HG03342 (cell line): ENCODE measurements around the gene C1RL.

ENCODE experiments used
- ATAC-seq: cut with Tn5 transposase; IDR thresholded peaks from one replicate; pipeline ENCODE4 v1.9.1; 2021; ENCODE audit warnings: mild to moderate bottlenecking, moderate library complexity; ENCODE audit not compliant: unreplicated experiment

C1RL gene

DNA sequence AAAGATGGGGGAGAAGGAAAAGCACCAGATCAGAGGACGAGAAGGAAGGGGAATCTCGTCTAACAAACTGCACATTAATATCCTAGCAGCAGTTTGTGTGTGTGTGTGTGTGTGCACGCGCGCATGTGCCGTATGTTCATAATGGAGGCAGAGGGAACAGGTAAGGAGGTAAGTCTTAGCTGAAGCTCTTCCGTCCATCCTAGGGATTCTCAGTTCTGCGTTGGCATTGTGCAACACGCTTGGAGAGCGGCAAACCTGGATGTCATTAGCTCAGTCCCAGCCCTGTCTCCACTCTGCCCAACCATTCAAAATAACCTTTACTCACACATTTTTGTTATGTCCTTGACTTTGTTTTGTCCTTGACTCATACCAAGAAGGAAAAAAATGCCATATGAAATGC is 15.1 kb downstream of the C1RL start:
- ATAC-seq: no peak

DNA sequence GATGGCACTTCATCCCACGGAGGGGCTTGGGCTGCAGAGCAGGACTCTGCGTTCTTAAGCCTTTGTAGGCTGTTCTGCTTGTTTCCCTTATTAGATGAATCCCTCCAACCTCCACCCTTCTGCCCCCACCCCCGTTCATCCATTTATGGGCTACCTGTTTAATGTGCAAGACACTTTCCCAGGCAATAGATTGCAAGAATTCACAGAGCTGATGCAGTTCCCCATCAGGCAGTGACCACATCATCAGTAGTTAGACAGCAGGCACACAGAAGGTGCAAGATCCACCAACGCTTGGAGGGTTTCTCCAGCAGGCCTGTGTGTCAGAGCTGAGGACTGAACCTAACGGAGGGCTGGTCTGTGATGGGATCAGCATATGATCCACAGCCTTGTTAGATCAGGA is 15.5 kb downstream of the C1RL start:
- no peak for ATAC-seq

DNA sequence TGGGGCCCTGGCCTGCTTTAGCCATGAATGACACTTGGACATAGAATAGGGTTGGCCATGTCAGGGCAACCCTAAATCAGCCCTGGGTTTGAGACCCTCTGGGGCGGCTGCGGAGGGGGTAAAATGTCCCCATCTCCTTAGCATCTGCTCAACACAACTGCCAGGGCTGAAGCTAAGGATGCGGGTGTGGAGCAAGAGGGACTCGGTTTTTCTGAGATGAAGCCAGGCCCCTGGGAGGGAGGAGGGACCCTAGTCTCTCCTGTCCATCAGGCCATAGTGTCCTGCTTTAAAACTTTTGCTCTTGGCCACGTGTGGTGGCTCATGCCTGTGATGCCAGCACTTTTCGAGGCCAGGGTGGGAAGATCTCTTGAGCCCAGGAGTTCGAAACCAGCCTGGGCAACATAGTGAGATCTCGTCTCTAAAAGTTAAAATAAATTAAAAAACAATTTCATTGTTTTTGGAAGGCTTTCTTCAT is 16.0 kb downstream of the C1RL start:
- no peak for ATAC-seq

DNA sequence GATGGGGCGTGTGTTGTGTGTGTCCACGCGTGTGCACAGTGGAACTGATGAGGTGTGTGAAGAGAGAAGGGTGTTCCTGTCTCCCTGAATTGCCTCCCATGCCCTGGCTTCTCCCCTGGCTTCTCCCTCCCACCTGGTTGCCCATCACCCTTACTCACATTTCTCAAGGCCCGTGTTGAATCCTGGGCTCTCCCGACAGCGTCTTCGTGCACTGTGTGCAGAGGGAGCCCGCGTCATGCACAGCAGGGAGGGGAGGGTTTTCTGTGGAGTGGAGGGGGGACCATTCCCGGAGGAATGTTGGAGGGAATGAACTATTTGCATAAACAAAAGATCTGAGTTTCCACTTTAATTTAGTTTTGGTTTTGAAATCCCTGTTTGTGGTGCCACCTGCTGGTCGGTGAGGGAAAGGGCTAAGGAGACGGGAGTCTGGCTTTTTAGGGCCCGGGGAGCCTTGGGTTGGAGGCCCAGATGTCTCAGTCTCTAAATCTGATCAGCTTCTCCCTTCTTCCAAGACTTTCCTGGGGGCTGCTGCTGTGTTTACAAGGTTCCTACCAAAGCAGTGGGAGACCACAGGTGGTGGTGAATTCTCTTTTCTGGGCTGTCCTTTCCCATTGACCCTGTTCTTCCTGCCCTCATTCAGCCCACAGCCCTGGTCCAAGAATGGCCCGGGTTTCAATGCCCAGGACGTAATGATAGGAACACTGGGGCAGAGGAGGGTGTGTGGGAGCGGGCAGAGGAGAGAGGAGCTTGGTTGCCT is 16.6 kb downstream of the C1RL start, which contains the start of gene C1R:
TSS of gene C1R (minus strand) at position 217 of the 757 bp plus-strand sequence. CDS start at position 160, 57 bp downstream.
- peak; percentile 49 for ATAC-seq

DNA sequence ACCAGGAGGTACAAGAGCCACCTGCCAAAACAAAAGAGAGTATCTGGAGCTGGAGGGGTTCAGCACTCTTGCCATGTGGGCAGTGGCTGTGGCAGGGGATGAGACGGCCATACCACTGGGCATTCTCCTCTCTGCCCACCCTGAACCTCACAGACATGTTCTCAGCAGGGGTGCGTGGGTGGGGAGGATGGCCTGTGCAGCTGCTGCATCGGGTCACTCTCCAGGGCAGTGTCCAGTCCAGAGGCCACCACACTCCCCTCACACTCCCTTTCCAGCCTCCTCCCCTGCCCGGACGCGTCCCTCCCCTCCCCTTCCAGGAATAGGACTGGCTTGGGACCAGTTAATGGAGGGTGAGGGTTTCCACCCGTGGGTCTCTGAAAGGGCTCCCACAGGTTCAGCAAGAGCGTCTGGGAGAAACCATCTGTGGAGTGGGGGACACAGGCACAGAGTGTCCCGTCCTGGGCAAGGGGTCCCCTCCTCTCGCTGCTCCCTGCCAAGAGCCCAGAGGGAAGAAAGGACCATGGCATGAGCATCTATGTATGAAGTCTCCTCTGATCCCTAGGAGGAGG is 17.3 kb downstream of the C1RL start:
- no peak for ATAC-seq

DNA sequence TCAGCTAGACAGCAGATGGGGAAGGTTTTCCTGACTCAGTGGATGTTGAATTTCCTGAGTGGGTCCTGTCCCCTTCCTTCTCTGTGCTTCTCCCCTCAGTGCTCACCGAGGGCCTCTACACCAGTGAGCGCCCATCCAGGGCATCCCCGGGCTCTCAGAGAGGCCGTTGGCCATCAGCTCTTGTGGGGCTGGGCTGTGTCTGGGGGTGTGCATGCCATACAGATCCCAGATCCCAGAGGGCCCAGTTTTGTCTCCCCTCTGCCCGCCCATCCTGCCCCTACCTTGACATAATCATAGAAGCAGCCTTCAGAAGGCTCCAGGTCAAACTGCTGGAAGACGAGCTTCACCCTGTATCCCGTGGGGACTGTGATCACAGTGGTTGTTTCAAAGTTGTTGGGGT is 17.8 kb downstream of the C1RL start:
- ATAC-seq: no peak

DNA sequence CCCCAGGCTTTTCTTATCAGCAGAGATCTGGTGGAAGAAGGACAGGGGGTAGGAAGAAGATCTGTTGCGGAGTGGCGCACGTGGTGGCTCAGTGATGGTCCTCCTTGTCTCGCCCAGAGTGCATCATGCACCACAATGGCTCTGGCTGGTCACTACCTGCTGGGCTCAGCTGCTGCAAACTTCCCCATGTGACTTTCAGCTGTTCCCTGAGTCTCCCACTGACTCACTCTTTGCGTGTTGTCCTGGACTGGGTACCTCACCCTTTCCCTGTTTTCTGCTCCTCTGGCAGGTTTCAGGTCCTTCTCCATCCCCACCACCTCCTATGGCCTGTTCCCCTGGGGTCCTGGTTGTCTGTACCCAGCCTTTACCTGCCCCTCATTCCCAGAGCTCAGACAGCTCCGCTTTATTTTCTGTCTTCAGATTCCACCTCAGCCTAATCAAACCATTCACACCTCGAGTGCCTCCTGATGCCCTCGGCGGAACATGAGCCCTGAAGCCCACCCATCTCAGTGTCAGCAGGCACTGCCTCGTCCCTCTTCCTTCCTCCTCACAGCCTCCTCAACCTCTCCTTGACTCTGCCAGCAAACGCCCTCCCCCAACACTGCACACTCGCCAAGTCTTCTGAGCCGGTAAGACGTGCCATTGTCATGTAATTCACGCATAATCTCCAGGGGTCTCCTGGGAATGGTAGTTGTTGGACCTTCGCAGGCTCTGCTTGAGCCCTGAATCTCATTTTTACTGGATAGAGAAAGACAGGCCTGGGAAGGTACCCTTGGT is 18.6 kb downstream of the C1RL start:
- ATAC-seq: no peak

DNA sequence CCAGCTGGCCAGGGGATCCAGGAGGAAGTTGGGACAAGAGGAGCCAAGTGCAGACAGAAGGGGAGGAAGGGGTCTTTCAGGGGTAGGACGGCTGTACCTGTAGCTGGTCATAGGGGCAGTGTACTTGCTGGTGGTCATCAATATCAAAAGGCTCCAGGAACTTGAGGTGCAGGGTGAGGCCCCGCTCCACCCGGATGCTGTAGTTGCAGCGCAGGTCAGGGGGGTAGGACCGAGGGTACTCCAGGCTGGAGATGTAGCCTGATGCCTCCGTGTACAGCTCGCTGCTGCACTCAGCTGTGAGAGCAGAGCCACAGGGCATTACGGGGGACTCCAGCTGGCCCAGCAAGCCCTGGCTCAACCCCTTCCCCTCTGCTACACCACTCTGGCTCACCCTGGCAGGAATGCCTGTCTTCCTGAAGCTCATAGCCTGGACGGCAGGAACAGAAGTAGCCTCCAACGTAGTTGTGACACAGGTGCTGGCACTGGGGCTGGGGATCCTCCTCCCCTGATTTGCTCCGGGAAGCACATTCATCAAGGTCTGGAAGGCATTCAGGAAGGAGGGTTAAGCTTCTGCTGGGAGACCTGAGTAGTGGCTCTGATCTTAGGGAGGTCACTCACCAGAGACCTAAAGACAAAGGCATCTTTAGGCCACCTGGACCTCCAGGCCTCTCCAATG is 19.7 kb downstream of the C1RL start:
- ATAC-seq: no peak

DNA sequence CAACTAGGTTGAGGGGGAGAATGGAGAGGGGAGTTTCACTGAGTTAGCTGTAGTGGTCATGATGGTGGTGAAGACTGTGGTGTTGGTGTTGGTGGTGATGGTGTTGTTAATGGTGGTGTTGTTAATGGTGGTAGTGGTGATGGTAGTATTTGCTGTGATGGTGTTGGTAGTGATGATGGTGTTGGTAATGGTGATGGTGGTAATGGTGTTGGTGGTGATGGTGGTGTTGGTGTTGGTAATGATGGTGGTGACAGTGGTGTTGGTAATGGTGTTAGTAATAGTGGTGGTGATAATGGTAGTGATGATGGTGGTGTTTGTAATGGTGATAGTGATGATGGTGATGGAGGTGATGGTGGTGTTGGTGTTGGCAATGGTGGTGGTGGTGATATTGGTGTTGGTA is 25.9 kb downstream of the C1RL start:
- no peak for ATAC-seq

DNA sequence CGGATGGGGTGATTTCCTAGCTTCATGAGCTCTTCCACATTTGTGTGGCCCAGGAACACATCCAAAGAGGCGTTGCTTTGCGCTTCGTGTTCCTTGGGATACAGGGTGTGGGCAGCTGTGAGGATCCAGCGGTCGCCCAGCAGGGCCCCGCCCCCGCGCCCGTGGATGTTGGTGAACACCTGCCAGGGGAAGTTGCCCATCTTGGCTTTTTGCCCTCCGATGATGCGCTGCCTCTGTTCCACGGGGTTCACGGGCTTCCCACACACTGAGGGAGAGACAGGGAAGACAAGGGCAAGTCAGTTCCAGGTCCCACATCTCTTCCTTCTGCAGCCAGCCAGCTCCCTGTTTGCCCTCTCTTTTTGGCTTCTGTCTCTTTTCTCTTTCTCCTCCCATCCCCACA is 28.0 kb downstream of the C1RL start:
- no peak for ATAC-seq

DNA sequence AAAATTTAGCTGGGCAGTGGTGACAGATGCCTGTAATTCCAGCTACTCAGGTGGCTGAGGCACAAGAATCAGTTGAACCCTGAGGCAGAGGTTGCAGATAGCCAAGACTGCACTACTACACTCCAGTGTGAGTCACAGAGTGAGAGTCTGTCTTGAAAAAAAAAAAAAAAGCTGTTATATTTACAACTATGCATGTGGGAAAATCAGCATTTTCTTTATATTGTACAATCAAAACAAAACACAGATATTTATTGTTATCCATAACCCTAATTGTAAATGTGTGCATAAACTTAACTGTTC is 29.2 kb downstream of the C1RL start:
- ATAC-seq: no peak

DNA sequence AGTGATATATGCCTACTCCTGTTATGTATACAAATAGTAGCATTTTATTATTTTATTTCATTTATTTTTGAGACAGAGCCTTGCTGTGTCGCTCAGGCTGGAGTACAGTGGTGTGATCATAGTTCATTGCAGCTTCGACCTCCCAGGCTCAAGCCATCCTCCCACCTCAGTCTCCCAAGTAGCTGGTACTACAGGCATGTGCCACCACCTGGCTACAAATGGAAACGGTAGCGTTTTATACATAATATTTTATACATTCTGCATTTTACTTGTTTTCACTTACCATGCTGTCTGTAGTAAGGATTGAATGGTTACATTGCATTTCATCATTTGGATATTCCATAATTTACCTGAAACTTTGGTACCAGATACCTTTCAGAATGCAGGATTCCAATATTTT is 30.9 kb downstream of the C1RL start:
- no peak for ATAC-seq

DNA sequence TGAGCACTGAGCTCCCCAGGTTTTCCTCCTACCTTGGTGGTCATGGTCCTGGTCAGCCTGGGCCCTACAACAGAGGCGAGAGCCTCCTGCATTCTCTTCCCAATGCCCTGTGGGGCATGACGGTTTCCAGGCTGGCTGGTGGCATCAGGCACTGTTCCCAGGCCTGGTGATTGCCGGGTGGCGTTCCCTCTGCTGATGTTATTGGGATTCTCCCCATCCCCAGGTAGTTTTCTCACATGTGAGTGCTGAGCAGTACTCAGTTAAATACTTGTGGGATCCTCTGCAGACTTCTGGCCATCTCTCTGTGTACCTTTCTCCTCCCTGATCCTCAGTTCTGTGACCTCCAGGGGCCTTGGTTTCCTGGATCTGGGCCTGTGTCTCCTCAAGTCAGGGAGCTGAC is 32.5 kb downstream of the C1RL start:
- no peak for ATAC-seq

DNA sequence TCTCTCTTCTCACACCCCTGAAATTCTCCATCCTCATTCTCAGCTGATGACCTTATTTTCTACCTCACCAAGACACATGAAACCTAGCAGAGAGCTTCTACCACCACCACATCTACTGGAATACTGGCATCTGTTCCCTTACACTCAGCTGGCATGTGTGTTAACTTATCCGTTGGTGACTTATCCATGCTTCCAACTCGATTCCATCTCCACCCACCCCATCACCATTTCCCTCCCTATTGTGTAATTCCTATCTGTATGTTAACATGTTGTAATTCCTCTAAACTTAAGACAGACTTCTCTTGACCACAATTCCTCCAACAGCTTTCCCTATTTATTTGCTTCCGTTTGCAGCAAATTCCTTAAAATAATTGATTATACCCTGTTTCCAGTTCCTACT is 33.1 kb downstream of the C1RL start:
- ATAC-seq: no peak

DNA sequence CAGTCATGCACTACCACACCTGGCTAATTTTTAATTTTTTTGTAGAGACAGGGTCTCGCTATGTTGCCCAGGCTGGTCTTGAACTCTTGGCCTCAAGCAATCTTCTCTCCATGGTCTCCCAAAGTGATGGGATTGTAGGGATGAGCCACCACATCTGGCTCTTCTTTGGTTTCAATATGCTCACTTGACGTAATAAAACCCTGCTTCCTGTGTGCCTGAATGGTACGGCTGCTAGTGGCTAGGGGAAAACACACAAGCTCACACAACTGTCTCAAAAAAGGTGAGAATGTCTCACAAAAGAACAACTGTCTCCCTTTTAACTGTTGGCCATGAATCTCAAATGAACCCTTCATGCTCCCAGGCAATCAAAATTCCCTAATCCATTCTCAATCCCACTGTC is 33.5 kb downstream of the C1RL start:
- no peak for ATAC-seq

DNA sequence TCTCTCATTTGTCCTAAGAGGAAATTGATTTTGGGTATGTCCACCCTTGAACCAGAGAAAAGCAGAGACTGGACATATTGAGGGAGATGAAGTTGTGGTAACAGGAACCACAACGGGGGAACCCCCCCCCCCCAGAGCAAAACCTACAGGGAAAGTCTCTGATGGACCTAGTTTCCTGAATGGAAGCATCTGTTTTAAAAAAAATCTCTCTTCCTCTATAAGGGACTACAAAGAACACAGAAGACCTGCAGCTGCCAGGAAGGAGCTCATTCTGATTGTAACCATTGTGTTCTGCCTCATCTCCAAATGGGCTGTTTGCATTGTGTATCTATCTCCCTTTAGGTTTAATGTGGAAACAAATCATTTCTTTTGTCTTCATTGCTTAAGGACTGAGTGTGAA is 35.1 kb downstream of the C1RL start:
- ATAC-seq: no peak

DNA sequence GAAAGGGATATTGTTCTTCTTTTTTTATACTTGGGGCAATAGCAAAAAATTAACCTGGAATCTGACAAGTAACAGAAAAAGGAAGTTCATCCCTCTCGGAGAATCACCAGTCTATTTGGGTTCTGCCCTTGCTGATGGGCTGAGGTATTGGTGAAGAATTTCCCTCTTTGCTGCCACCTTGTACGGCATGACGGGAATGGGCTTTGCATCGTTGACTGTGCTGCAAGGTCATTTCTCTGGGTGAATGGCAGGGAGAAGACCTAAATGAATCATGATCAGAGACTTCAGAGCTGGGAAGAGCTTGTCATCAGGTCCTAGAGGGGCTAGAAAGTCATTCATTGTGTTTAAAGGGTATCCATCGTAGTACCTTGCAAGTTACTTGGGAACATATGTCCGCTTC is 36.5 kb downstream of the C1RL start:
- no peak for ATAC-seq

DNA sequence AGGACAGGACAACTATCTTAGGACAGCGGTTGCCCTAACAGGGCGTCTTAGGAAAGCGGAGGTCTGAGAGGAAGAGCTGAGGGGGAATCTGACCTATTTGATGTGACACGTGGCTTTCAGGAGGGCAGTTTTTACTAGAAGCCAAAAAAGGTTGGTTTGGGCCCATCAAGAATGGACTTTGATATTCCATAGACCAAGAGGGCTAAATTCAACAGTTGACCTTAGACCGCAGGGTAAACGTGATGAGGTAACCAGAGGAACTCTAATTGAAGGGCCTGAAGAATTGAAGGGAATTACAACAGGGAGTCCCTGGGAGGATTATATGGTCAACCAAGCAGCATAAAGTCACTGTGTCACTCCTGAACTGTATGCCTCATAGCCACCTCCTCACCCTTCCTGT is 37.0 kb downstream of the C1RL start:
- no peak for ATAC-seq

DNA sequence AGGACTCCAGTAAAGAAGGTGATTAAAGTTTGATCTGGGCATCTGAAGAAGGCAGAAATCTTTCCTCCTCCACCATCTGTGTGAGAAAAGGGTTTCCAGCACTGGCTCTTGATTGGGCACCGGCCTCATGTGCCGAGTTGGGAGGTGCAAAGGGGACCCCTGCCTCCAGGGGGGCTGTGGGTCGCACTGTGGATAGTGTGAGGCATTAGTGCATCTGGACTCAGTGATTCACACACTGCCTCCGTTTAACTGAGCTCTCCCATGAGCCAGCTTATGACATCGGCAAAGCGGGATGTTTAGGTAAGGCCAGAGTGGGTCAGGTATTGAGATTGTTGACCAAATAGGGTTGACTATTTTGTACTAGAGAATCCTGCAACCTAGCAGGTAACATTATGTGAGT is 39.6 kb downstream of the C1RL start:
- ATAC-seq: no peak

DNA sequence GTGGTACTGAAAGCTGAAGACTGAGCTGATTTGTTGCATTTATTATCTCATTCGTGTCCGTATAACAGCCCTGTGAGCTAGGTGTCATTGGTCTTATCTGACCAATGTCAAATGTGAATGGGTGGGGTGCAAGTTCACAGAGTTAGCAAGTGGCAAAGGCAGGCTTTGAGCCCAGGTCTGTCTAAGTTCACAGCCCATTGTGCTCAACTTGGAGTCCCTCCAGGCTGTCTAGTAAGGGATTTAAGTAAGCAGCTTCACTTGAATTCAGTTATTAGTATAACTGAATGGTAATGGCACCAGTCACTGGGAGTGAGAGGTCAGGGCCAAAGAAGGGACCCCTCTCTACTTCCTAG is 40.0 kb downstream of the C1RL start:
- ATAC-seq: no peak

DNA sequence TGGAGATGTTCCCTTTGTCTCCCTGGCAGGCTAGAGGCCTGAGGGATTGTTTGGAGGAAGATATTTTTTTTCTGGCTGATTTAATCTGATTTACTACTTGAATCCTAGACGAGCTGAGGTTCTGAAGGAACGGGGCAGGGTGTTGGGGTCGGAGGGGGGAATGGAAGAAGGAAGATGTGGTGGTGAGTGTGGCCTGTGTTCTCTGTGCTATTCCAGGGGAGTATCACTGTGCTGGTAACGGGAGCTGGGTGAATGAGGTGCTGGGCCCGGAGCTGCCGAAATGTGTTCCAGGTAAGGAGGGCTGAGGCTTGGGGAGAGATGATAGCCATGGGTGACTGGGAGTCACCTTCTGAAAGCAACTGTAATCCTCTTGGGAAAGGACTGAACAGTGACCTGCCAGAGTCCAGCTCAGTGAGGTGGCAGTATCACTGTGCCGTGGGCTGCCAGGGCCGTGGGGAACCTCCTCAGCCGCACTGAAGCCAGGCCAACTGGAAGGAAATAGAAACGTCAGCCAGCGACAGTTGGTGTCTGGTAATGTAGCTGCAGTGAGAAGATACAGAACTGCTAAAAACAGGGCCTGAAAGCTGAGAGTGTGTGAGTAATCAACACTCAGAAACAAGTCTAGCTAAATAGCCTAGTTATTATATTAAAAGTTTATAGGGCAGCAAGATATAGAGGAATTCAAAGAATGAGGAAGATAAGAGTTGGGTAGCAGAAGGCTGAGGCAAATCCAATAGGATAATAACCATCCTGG is 40.6 kb downstream of the C1RL start:
- ATAC-seq: no peak
